Stimulated activated CD4-positive, alpha-beta T cell treated with anti-CD3 and anti-CD28 coated beads, Interleukin-12 subunit alpha, Interleukin-12 subunit beta, amount 100 ng/mL, for 4 hours (primary cell): ENCODE measurements around the gene HERC4.
A peak's percentile ranks its signal among the peaks of the same experiment; 100 is the strongest.
"Not testable (repeated sequence)": the region's sequence is repeated elsewhere in the genome, so short reads cannot be mapped to it uniquely, and the experiment has no call there.

Experiments
- DNase-seq: peaks from one replicate; pipeline ENCODE4 v3.0.0-alpha.2; 2020

HERC4 gene

DNA sequence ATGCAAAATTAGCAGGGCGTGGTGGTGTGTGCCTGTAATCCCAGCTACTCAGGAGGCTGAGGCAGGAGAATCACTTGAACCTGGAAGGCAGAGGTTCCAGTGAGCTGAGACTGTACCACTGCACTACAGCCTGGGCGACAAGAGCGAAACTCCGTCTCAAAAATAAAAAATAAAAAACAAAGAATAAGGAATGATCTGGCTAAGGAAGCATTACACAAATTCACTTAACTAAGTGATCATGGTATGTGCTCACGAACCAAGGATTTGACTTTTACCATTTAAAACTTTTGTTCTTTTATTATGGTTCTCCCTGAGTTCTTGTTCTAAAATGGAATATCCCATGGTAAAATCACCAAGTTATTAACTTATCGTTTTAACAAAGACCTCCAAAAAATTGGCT, 119.5 kb downstream of the HERC4 start:
- DNase-seq: no peak

DNA sequence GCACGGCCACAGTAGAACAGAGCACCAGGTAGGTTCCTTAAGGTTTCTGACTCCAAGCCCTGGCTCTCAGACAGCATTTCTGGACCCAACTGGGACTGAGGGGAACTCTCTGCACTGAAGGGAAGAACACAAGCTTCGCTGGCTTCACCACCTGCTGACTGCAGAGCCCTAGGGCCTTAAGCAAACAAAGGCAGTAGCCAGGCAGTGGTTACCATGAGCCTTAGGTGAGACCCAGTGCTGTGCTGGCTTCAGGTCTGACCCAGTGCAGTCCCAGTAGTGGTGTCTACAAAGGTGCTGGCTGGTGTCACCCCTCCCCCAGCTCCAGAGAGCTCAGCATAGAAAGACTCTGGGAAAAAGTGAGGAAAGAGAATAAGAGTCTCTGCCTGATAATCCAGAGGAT, 131.2 kb downstream of the HERC4 start:
- no peak for DNase-seq

DNA sequence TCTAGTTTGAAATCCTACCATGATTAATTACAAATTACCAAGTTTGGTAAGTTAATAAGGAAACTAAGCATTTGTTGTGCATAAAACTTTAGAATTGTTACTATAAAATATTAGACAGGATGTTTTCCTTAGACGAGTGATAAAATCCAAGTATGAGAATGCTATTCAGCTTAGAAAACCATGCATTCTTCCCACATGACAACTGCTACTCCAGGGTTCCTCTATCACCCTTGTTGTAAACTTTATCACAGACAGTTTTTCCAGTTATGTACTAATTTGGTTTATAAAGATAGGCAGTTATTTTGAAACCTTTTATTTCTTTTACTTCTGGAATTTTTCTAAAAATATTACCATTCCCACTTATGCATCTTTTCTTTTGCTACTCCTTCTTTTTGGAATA, 138.7 kb downstream of the HERC4 start:
- DNase-seq: no peak

DNA sequence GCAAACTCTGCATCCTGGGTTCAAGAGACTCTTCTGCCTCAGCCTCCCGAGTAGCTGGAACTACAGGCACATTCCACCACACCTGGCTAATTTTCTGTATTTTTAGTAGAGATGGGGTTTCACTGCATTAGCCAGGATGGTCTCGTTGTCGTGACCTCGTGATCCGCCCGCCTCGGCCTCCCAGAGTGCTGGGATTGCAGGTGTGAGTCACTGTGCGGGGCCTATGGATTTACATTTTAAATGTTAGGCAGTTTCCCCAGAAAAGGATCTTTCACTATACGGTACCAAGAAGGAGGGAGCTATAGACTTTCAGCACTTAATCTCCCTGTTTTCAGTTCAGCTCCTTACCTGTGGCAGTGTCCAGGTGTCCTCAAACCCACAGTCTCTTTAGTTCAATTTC, 139.9 kb downstream of the HERC4 start:
- DNase-seq: no peak

DNA sequence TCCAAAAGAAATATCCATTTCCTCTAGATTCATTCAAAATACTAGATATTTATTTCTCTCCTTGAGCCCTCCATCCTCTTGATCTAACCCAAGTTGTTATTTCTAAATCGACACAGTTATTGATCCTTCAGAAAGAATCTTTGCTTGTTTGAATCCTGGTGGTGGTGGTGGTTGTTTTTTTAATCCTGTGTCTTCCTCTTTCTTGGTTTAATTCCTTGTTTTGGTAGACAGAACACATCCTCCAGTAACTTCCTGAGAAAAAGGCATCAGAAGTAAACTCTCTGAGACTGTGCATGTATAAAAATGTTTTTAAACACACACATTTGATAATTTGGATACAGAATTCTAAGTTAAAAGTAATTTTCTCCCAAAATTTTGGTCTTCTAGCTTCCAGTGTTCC, 140.7 kb downstream of the HERC4 start:
- DNase-seq: no peak

DNA sequence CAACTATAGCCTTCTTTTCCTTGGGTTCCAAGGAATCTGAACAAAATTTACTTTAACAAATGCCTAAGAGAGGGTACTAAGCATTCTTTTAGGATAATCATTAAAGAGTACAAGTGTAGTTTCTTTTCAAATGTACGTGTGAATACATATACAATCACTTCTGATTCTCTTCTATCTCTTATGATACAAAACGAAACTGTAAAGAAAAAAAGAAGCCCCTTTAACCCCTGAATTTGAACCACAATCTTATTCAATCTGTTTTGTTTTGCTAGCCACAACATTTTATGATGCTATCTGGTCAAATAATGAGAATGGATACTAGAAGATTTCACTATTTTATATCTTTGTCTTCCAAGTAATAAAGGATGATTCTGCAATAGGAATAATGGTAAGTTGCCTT, 141.9 kb downstream of the HERC4 start:
- no peak for DNase-seq

DNA sequence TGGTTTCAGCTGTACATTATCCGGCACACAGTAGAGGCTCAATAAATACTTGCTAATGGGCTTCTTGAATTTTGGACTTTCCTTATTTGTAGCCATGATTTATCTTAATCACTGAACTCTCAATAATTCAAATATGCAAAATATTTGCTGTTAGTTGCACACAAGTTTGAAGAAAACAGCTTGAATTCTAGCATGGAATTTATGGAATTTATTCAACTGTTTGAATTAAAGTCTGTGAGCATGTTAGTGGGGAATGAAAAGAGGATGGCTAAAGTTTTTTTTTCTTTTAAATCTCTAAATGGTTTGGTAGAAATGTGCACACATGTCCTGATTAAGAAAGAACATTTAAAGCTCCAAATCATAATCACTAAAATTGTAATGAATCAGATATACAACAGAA, 148.1 kb downstream of the HERC4 start:
- no peak for DNase-seq

DNA sequence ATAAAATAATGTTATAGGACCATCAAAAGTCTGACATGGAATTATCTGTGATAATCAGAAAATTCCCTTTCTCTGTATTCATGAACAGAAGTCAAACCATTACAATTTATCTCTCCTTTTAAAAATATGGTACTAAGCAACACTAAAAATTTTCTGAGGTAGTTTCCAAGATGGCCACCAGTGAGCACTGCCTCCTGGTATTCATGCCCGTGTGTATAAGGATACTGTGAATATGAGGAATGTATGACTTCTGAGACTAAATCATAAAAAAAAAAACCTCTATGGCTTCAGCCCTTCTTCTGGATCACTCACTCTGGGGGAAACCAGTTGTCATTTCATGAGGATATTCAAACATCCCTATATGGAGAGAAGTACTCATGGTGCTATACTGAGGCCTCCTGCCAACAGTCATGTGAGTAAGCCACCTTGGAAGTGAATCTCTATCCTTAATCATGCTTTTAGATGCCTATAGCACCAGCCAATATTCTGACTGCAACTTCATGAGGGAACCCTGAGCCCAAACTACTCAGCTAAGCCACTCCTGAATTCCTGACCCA, 149.6 kb downstream of the HERC4 start:
- DNase-seq: no peak

DNA sequence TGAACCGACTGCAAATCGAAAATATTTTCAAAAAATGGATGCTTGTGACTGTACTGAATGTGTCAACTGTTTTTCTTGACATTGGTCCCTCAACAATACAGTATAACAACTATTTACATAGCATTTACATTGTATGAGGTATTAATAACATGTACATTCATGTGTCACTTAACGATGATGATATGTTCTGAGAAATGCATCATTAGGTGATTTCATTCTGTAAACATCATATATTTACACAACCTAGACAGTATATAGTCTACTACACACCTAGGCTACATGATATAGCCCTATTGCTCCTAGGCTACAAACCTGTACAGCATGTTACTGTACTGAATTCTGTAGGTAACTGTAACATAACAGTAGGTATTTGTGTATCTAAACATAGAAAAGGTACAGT, 150.9 kb downstream of the HERC4 start:
- no peak for DNase-seq

DNA sequence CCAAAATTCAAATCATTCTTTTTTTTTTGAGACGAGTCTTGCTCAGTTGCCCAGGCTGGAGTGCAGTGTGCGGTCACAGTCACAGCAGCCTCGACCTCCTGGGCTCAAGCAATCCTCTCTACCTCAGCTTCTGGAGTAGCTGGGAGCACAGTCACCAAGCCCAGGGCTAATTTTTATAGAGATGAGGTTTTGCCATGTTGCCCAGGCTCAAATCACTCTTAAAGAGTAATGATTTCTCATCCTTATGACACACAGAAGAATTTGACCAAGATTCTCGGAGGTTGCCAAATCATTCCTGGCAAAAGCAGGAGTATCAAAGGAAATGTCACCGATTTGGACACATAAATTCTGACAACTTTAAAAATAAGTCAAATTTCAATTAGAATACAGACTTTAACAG, 151.5 kb downstream of the HERC4 start:
- no peak for DNase-seq

DNA sequence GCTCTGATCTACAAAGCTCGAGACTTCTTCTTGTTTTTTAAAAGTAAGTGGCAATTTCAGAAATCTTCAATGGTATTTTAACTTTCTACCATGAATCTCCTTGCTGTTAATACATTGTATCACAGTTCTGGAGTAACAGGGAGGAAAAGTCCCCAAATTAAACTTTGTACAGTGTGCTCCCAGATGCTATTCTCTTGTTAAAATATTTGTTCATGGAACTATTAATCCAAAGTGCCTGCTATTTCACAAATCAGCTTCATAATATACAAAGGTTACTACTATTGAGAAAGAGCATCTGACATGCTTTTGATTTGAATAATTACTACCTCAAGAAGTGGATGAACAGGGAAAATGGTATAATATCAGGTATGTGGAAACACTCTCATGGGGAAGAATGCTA, 154.0 kb downstream of the HERC4 start:
- no peak for DNase-seq

DNA sequence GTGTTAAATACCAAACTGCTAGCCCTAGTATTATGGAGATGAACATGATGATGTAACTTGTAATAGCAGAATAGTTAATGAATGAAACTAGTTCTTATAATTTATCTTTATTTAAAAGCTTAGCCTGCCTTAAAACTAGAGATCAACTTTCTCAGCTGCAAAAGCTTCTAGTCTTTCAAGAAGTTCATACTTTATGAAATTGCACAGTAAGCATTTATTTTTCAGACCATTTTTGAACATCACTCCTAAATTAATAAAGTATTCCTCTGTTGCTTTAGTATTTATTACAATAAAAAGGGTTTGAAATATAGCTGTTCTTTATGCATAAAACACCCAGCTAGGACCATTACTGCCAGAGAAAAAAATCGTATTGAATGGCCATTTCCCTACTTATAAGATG, 157.4 kb downstream of the HERC4 start:
- no peak for DNase-seq

DNA sequence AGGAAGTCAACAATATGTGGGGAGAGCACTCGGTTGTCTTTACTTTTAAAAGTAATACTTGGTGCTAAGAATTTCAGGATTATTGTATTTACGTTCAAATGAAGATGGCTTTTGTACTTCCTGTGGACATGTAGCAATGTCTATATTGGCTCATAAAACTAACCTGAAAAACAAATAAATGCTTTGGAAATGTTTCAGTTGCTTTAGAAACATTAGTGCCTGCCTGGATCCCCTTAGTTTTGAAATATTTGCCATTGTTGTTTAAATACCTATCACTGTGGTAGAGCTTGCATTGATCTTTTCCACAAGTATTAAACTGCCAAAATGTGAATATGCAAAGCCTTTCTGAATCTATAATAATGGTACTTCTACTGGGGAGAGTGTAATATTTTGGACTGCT, 157.9 kb downstream of the HERC4 start:
- no peak for DNase-seq

DNA sequence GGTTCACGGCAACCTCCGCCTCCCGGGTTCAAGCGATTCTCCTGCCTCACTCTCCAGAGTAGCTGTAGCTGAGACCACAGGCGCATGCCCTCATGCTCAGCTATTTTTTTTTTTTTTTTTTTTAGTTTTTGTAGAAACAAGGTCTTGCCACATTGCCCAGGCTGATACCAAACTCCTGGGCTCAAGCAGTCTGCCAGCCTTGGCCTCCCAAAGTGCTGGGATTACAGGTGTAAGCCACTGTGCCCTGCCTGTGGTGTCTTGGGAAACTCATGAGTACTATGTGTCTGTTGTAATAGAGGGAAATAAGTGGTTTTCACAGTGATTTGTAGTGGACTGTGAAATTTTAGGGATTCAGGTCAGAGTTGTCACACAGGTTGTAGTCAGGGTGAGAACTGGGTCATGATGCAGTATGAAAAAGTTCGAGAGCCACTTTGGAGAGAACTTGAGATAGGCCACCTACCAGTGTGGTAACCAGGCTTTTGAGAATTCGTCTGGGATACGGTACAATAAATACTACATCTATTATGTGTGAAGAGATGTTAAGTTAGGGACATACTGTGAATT, 160.2 kb downstream of the HERC4 start:
- no peak for DNase-seq

DNA sequence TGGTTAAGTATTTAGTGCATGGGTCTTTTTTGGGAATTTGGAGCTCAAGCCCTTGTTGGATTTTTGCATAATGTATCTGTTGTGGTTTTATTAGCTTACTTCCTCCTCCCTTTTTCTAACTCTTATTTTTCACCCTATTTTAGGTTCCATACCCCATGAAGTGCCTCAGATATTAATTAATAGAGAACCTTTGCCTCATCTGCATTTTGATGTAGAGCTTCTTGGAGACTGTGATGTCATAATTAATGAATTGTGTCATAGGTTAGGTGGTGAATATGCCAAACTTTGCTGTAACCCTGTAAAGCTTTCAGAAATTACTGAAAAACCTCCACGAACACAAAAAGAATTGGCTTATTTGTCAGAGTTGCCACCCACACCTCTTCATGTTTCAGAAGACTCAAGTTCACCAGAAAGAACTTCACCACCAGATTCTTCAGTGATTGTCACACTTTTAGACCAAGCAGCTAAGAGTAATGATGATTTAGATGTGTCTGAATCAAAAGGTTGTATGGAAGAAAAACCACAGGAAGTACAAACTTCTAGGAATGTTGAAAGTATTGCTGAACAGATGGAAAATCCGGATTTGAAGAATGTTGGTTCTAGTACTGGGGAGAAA, 162.6 kb downstream of the HERC4 start:
- no peak for DNase-seq

DNA sequence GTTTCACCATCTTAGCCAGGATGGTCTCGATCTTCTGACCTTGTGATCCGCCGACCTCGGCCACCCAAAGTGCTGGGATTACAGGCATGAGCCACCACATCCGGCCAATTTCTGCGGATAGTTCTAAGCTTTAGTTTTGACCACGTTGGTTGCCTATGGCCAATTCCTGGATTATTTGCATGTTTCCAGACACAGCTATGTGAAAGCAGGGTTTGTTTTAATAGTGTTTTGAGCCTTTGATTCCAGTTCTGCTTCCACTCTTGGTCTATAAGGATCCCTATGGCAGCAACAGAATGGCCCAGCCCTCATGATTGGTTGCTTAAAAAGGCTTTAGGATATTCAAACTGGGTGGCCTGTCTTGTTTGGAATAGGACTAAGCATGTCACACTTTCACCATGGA, 171.5 kb downstream of the HERC4 start:
- DNase-seq: no peak

DNA sequence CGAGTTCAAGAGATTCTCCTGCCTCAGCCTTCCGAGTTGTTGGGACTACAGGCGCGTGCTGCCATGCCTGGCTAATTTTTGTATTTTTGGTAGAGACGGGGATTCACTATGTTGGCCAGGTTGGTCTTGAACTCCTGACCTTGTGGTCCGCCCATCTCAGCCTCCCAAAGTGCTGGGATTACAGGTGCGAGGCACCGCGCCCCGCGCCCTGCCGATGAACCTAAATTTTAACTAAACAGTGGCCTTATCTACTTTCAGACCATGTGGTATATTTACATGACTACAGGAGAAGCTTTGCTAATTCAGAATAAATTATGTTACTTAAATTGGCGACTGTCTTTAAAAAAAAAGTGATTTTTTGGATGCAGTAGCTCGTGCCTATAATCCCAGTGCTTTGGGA, 181.4 kb downstream of the HERC4 start:
- DNase-seq: no peak

DNA sequence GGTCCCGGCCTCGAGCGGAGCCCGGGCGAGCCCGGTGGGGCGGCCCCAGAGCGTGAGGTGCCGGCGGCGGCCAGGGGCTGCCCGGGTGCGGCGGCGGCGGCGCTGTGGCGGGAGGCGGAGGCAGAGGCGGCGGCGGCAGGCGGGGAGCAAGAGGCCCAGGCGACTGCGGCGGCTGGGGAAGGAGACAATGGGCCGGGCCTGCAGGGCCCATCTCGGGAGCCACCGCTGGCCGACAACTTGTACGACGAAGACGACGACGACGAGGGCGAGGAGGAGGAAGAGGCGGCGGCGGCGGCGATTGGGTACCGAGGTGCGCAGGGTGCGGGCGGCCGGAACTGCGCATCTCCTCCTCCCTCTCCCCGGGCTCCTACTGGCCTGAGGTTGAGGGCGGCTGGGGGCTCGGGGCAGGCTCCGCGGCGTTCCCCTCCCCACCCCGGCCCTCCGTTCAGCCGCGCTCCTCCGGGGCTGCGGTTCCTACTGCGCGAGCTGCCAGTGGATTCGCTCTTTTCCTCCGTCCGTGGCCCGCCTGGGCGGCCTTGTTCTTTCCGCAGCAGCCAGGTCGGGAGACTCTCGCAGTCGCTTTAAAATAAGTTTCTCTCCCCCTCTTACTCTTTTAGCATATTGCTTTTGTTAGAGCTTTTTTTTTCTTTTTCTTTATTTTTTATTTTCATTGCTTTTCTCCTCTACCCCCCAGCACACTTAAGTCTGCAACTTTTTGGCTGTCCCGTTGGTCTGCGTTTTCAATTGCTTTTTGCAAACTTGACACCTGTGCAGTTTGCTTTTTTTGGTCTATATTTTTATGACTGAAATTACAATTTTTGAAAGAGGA, 190.0 kb downstream of the HERC4 start:
- DNase-seq: peak; percentile 70

DNA sequence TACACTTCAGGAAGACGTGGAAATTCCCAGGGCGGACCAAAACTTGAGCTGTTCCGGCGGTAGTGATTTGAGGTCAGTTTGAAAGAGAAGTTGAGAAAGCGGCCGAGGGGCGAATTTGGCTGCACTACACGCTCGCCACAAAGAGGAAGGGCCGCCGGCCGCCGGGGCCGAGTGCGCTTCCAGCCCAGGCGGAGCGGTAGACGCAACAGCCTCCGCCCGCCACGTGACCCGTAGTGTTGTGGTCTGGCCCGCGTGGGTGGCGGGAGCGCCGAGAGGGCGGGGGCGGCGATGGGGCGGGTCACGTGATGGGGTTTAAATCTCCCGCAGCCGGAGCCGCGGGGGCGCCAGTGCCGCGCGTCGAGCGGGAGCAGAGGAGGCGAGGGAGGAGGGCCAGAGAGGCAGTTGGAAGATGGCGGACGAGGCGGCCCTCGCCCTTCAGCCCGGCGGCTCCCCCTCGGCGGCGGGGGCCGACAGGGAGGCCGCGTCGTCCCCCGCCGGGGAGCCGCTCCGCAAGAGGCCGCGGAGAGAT, 190.7 kb downstream of the HERC4 start, which contains the start of gene SIRT1:
SIRT1 (plus strand) TSS at position 344 of the 529 bp plus-strand sequence; CDS start at position 410, 66 bp downstream.
- peak; percentile 92 for DNase-seq

DNA sequence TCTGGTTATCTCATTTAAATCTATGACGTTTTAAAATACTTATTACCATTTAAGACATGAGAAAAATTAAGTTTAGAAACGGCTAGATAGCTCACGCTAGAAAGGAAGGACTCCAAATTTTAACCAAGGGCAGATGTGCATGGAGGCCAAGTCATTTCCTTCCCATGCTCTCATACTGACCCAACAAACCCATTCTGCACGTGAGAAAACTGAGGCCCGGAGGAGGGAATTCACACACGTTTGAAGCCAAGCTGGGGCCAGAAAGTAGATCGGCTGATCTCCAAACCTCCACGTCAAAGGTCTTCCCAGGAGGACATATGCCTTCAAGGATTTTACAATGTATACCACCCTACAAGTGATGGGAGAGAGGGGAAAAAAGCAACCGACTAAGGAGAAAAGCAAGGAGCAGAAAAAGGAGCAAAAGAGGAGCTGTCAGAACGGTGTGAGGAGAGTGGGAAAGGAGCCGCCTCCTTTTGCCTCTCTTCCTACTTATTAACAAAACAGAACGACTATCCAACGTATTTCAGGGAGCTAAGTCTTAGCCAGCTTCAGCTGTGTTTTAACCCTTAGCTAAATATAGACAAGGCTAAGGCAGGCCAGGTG, 191.3 kb downstream of the HERC4 start:
- DNase-seq: no peak

DNA sequence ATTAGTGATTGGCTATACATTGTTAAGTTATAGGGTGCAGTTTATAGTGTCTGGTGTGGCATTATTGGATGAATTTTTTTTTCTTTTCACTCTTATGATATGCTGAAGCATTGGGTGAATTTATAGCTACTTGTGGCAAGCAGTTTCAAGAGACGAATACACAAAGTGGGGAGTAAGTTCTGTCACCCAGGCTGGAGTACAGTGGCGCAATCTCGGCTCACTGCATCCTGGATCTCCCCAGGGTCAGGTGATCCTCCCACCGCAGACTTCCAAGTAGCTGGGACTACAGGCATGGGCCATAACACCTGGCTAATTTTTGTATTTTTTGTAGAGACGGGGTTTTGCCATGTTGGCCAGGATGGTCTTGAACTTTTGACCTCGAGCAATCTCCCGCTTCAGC, 196.9 kb downstream of the HERC4 start:
- DNase-seq: no peak

DNA sequence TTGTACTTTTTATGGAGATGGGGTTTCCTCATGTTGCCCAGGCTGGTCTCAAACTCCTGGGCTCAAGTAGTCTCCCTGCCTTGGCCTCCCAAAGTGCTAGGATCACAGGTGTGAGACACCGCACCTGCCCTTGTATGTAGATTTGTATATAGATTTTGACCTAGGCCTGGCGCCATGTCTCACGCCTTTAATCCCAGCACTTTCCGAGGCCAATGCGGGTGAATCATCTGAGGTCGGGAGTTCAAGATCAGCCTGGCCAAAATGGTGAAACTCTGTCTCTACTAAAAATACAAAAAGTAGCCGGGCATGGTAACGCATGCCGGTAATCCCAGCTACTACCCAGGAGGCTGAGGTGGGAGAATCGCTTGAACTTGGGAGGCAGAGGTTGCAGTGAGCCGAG, 197.7 kb downstream of the HERC4 start:
- DNase-seq: not testable (repeated sequence)
